ENCODE measurements around the gene DNAH1.

DNA sequence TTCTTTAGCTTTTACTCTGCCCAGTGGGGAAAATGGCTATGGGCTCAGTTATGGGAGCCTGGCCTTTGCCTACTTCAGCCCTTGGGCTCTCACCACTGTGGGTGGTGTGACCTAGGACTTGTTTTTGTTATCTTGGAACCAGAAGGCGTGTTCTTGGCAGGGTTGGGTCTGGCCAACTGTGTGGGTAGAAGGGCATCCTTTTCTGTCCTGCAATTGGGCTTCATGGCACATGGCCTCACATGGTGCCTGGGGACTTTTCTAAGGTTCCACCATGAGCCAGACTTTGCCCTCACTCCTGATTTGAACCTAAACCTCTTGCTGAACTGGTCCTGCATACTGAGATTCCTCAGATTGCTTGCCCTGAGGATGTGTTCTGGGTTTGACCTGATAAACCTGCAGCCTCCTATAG, 26.8 kb upstream of the DNAH1 start:
- TF ChIP-seq POLR2A (IDR thresholded peaks at IDR 0.05) (no peak), CTCF (IDR thresholded peaks at IDR 0.05) (no peak), POLR2AphosphoS5 (IDR thresholded peaks at IDR 0.05) (no peak)
